ENCODE results near the gene MAPK4.

The MAPK4 gene

DNA sequence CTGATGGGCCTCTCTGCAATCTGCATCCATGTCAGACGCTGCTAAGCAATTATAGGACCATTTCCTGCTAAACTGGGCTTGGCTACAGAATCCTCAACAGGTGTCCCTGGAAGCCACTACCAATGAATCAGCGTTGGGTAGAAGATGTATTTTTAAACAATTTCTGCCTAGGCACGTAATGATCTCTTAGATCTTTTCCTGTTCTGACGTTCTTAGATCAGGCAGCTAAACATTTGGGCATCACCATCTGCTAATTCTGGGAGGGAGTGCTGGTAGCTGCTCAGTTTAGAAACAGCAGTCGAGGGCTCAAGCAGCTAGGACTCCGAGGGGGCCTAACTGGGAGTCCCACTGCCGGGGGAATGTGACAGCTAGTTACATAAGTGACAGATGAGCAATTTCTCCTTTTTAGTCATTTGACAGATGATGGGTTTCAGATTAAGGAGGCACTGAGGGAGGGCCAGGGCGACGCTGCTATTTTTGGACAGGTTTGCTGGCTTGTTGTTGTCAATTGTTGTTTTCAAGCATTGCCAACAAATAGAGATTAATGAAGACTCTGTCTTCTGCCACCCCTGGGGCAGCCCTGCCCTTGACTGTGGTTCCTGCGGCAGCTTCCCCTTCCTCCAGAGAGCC lies 167.2 kb downstream of the MAPK4 start:
- no peak for DNase-seq

GRCh38 chr18:50727721-50728471 lies 168.0 kb downstream of the MAPK4 start:
- no peak for DNase-seq

DNA sequence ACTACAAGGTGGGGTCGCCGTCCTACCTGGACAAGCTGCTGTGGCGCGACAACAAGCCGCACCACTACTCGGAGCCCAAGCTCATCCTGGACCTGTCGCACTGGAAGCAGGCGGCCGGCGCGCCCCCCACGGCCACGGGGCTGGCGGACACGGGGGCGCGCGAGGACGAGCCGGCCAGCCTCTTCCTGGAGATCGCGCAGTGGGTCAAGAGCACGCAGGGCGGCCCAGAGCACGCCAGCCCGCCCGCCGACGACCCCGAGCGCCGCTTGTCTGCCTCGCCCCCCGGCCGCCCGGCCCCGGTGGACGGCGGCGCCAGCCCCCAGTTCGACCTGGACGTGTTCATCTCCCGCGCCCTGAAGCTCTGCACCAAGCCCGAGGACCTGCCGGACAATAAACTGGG lies 169.5 kb downstream of the MAPK4 start:
- DNase-seq: no peak

DNA sequence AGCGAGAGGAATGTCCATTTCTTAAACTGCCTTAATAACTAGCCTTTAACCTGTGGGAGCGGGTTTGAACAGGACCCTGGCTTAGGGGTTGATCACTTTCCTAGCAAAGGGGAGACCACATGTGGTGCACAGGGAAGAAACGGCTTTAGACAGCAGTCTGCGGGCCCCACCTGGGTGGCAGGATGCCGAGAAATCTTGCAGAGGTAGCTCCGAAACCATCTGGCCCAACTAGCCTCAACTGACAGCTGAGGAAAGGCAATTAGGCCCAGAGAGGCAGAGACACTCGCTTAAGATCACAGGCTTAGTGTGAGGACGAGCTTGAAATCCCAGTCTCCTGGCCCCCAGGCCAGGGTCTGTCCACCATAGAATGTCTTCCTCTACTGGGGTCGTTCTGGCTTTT lies 170.1 kb downstream of the MAPK4 start:
- DNase-seq: no peak

DNA sequence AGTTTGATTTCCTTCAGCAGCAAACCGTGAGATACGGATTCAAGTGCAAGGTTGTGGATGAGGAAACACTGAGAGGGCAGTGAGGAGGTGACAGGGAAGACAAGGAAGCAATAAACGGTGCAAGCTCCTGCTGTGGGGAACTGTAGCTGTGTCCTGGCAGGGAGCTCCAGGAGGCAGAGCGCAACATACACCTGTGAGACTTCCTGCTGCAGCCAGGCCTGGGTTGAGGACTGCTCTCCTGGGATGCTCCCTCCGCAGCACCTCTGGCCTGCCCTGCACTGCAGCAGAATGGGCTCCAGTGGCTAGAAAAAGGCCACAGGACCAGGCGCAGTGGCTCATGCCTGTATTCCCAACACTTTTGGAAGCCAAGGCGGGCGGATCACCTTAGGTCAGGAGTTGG lies 174.5 kb downstream of the MAPK4 start:
- DNase-seq: no peak

DNA sequence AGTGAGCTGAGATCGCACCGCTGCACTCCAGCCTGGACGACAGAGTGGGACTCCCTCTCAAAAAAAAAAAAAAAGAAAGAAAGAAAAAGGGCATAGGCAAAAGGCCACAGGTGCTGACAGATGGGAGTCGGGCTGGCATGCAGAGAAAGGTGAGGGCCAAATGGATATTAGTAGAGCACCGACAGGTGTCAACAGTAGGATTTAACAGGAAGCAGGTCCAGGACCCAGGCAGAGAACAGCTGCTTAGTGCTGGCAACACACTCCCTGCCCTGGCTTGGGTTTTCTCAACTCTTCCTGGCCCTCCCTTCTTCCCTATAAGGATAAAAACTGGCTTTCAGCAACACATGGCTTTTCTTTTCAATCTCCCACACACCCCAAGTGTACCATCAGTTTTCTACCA lies 175.0 kb downstream of the MAPK4 start:
- no peak for DNase-seq

DNA sequence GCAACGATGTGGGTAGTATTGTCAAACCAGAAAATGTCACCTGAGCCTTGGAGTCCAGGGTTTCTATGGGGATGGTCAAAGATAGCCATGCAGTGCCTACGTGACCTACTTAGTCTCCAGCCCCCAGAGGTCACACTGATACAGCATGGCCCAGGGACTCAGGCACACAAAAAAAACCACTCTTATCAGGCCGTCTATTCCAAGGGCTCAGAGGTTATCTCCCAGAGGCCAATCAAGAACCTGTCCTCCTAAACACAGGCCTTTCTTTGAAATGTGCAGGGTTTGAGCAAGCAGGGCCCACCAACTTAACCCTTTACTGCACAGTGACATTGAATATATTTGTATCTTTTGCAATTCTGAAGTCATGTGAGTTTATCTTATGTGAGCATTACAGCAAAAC lies 177.2 kb downstream of the MAPK4 start:
- no peak for DNase-seq

DNA sequence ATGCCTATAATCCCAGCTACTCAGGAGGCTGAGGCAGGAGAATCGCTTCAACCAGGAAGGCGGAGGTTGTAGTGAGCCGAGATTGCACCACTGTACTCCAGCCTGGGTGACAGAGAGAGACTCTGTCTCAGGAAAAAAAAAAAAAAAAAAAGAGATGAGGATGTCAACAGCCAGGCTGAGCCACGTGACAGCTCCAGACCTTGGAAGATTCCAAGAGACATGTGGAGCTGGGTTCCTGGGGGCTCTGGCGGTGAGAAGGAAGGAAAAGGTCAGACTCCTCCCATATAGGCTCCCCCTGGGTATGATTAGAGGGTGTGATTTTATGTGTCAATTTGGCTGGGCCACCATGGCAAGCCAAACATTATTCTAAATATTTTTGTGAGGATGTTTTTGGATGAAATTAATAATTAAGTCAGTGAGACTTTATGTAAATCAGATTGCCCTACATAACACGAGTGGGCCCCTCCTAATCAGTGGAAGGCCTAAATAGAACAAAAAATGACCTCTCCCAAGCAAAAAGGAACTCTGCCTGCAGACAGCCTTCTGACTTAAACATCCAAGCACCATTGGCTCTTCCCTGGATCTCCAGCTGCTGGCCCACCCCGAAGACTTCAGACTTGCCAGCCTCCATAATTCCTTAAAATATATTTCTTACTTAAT lies 178.3 kb downstream of the MAPK4 start:
- no peak for DNase-seq

GRCh38 chr18:50742952-50743351 lies 183.1 kb downstream of the MAPK4 start:
- no peak for DNase-seq

DNA sequence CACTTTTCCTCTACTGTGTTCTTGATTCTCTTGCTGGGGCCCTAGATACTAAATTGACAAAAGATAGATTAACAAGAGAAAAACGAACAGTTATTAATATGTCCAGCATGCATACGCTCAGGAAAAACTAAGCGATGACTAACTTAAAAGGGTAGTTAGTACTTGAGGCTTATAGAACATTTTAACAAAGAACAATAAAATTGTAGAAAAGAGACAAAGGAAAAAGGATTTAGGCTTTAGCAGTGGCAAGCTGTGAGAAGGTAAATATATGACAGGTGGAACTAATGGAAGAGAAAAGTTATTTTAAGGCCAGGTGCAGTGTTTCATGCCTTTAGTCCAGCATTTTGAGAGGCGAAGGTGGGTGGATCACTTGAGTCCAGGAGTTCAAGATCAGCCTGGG lies 184.4 kb downstream of the MAPK4 start:
- no peak for DNase-seq

- no peak for DNase-seq
These were observed 186.1 kb downstream of the MAPK4 start for GRCh38 chr18:50745945-50746344.

DNA sequence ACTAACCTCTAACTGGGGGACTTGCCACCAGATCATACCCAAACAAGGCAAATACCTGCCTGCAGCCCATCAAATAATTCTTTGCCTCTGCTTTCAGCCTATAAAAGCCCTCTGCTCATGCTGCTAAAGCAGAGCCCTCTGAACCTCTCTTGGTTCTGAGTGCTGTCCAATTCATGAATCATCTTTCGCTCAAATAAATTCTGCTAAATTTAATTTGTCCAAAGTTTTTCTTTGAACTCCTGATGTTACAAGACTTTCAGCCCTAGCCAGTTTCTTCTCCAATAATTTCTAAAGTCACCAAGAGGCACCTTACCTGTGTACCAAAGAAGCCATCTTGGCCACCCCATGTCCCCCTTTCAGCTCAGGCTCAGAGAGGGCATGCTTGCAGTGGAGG lies 188.0 kb downstream of the MAPK4 start:
- no peak for DNase-seq

DNA sequence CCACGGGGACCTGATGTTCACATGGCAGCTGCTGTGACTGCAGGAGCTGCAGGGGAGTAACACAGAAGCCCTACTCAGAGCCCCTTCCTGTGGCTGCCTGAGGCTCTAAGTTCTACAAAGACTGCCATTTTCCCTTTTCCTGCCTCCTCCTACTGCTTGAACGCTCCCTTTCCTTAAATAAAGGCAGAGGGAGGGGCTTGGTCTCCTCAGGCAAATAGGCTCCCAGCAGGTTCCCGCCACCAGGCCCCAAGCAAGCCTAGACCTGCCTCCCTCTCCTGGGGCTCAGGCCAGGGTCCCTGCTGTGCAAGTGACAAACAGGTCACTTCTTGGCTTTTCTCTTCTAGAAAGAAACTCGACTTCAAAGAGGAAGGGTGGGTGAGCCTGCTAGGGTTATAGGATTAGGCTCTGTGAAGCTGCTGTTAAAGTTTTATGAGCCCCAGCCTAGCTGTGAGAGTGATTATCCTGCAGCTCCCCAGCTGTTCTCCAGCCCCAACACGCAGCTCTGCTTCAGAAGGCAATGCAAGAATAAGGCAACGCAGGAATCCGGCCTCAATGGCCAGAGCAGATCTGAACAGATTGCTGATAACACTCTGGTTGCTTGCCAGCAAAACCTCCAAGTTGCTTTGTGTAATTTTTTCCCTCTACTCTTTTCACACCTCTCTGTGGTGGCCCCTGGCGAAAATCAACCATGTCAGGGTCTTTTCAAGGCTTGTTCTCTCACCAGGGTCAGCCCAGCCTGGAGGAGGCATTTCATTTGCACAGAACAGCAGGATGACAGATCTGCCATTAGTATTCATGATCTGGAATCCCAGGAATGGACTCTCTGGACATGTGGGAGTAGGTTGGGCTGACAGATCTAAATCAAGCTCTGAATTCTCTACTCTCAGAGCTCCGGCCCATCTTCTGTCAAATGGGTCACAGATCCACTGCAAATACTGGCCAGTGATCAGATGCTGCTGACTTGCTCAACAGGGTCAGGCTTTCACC lies 188.6 kb downstream of the MAPK4 start:
- DNase-seq: peak; percentile 68

DNA sequence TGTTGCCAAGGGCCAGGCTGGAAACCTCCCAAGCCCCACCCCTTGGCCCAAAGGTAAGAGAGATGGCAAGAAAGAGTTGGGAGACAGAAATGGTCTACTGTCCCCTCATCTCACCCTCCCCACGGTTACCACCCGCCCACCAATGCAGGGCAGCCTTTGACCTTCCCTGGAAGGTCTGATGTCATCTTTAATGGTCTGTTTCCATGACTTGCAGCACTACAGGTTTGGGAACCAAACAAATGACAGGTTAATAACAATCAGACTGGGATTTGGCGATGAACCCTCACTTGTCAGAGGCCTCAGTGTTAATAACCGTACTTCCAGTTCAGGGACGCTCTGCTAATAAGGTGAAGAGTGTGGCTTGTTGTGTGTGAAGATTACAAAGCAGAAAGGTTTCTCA lies 189.5 kb downstream of the MAPK4 start:
- DNase-seq: no peak

DNA sequence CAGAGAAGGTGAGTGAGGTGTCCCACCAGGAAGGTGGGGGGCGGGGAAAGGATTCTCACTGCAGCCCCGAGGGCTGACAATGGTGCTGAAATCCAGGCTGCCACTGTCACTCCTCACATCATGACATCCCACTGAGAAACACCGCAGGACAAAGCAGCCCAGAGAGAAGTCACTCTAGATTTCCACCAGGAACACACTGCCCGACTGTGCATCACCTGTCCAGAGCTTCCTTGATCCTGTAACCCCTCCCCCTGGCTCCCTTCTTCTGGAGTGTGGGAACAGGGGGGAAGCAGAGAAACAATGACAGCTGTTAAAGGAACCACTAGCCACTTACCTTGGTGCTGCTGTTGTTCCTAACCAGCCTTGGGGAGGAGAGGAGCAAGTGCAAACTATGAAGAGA lies 190.1 kb downstream of the MAPK4 start:
- DNase-seq: no peak

- no peak for DNase-seq
These were observed 190.7 kb downstream of the MAPK4 start for GRCh38 chr18:50750546-50750945.

DNA sequence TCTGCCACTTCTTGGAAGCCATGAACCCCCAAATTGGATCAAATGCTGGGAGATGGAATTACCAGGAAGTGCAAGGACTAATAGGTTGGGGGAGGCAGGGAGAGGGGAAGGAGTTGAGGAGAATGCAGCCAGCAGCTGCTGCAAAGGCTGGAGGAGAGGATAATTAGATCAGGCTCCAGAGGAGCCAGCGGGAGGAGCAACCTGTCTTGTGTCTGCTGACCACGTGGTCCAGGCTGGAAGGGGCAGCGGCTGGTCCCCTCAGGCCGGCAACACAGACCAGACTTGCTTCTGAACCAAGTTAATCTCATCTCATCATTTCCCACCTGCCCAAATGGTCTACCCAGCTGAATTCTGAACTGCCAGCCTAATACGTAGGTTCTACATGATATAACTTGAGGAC lies 191.6 kb downstream of the MAPK4 start:
- DNase-seq: peak; percentile 85

DNA sequence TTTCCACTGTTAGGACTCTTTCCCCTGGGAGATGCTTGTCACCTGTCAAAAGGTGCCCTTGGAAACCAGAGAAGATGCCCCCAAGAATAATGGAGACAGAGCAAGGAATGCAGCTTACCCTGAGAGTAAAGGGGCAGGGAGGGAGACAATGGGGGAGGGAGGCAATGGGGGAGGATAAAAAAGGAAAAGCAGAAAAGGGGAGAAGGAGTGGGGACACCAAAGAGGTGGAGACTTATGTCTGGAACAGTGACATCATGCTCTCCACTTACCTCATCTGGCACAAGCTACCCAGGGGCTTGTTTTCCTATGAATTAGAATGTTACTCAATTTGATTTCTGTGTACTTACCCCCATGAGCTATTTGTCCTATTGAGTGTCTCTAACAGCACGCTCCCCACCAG lies 192.1 kb downstream of the MAPK4 start:
- DNase-seq: no peak

GRCh38 chr18:50753311-50753710 lies 193.4 kb downstream of the MAPK4 start:
- no peak for DNase-seq

DNA sequence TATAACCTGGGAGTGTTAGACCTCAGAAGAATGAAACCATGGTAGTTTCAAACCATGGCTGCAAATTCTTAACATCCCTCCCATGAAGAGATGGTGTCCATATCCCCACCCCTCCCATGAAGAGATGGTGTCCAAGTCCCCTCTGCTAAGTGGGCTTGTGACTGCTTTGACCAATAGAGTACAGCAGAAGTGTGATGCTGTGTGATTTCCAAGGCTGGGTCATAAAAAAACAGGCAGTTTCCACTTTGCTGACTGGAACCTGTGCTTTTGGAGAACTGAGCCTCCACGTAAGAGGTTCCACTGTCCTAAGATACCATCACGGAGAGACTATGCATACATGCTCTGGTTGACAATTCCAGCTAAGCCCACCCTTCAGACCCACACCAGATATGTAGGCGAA lies 194.4 kb downstream of the MAPK4 start:
- no peak for DNase-seq

- no peak for DNase-seq
These were observed 197.5 kb downstream of the MAPK4 start for GRCh38 chr18:50757358-50757757.

GRCh38 chr18:50769463-50769862 lies 209.6 kb downstream of the MAPK4 start:
- no peak for DNase-seq

DNA sequence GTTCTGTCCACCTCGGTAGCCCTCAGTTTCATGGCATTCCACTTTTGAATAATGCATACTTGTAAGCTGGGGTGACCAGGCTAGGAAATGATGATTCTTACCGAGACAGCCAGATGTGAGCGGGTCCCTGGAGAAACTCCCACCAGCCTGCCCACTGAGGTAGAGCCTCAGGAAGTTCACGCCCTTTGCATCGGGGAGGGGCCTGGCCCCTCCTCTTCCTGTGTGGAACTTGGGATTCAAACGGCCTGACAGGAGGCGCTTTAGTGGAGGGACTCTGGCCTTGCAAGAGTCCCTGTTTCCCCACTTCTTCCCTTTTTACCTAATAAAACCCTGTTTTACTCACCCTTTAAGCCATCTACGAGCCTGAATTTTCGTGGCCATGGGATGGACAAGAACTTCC lies 215.3 kb downstream of the MAPK4 start:
- DNase-seq: no peak
